Measurements from ENCODE around the gene ITSN1.

DNA sequence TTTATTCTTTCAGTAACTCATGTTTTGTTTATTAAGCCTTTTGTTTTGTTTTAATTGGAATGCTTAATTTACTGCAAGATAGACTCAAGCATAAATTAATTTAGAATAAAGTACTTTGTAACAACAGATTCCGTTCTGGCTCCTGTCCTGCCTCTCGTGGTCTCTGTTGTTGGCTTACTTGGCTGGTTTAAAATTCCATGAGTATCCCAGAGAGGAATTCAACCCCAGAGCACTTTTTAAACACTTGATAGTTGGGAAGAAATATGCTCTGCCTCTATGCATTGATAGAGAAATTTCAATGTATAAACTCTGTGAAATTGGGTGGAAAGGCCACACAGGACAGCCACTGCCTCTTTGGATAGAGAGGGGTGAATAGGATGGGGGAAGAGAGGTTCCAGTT, 183.6 kb downstream of the ITSN1 start:
- TF ChIP-seq, protein P1, sequence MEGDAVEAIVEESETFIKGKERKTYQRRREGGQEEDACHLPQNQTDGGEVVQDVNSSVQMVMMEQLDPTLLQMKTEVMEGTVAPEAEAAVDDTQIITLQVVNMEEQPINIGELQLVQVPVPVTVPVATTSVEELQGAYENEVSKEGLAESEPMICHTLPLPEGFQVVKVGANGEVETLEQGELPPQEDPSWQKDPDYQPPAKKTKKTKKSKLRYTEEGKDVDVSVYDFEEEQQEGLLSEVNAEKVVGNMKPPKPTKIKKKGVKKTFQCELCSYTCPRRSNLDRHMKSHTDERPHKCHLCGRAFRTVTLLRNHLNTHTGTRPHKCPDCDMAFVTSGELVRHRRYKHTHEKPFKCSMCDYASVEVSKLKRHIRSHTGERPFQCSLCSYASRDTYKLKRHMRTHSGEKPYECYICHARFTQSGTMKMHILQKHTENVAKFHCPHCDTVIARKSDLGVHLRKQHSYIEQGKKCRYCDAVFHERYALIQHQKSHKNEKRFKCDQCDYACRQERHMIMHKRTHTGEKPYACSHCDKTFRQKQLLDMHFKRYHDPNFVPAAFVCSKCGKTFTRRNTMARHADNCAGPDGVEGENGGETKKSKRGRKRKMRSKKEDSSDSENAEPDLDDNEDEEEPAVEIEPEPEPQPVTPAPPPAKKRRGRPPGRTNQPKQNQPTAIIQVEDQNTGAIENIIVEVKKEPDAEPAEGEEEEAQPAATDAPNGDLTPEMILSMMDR (IDR thresholded peaks at IDR 0.05), result no peak
- TF ChIP-seq ZFX (IDR thresholded peaks at IDR 0.05; ENCODE audit: borderline replicate concordance), result no peak
